Ectodermal cell (in vitro differentiated cells): ENCODE measurements around the gene OR2A2.

Source experiments
- H3K27ac ChIP-seq: 2 replicates; pipeline ENCODE4 v1.7.0; 2013; ENCODE audit warnings: mild to moderate bottlenecking, low read depth, low read length; ENCODE audit not compliant: insufficient read depth, poor library complexity, severe bottlenecking
- H3K27me3 ChIP-seq: 2 replicates; pipeline ENCODE4 v1.7.0; 2013; ENCODE audit warnings: mild to moderate bottlenecking, low read length; ENCODE audit not compliant: insufficient read depth, control insufficient read depth, poor library complexity, severe bottlenecking
- H3K36me3 ChIP-seq: one replicate; pipeline ENCODE4 v1.7.0; 2013; ENCODE audit warnings: low read length; ENCODE audit not compliant: control insufficient read depth, insufficient read depth
- H3K4me1 ChIP-seq: one replicate; pipeline ENCODE4 v1.7.0; 2013; ENCODE audit warnings: low read length; ENCODE audit not compliant: control insufficient read depth, insufficient read depth
- H3K4me3 ChIP-seq: 2 replicates; pipeline ENCODE4 v1.7.0; 2013; ENCODE audit warnings: low read depth, low read length, control low read depth; ENCODE audit not compliant: insufficient read depth
- H3K9me3 ChIP-seq: 2 replicates; pipeline ENCODE4 v1.7.0; 2013; ENCODE audit warnings: mild to moderate bottlenecking, low read length, moderate library complexity; ENCODE audit not compliant: control insufficient read depth
- WGBS, 2 experiments: methylation state at CpG; one replicate each; pipeline ENCODE4 v1.1.7; 2013; ENCODE audit warnings: missing lambda C conversion rate in 2 of 2; 5-methylcytosine and 5-hydroxymethylcytosine counted together

Gene OR2A2

DNA sequence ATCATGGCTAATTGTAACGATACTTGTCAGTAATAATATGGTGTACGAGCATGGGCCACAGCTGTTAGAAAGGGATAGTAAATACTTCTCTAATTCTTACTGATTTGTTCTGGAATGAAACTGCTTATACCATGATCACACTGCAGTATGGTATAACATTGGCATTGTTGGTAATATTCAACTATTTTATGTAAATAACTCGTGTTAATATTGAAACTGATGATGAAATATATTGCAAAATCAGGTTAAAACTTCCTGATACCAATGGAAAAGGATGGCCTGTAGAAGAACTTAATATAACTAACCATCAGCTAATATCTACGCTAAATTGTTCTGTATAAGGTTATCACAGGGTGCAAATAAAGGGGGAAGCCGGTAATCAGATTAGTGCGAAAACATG is 23.9 kb downstream of the OR2A2 start:
- WGBS, 2 experiments, result 76 to 80% methylated on average over 5 to 6 of the region's 6 CpGs
- Histone ChIP-seq H3K9me3 (no peaks in the 10 kb centered on the region), H3K4me1 (no peaks in the 10 kb centered on the region), H3K27me3 (no peaks in the 10 kb centered on the region), H3K4me3 (no peak overlapping the region), H3K27ac (no peak overlapping the region), H3K36me3 (no peaks in the 10 kb centered on the region)

DNA sequence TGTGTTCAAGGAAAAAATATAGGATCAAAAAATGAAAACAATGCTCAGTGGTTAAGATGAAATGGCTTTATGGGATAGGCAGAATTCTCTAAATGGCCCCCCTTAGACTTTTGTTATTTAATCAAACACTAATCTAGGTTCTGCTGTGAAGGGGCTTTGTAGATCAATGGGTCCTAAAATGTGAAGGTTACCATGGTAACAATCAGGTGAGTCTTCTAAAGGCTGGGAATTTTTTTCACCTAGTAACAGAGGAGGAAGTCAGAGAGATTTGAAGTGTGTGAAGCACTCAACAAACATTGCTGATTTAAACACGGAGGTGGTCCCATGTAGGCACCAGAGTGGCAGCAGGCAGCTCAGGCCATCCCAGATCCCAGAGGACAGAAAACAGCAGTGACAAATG is 24.7 kb downstream of the OR2A2 start:
- WGBS, 2 experiments, result 77 to 79% methylated on average over 1 of the region's 1 CpG
- no peak overlapping the region for H3K4me3 ChIP-seq

DNA sequence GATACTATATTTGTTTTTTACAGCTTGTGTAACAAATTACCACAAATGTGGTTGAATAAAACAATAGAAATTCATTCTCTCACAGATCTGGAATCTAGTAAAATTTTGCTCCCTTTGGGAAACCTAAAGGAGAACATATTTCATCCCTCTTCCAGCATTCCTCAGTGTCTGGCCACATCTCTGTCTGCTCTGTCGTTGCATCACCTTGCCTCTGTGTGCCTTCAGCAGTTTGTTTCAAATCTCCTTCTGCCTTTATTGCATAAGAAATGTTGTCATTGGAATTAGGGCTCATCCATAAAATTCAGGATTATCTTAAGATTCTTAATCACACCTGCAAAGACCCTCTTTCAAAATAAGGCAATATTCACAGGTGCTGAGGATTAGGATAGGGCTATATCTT is 28.1 kb downstream of the OR2A2 start:
- Histone ChIP-seq H3K27me3 (no peaks in the 10 kb centered on the region), H3K4me1 (no peaks in the 10 kb centered on the region), H3K27ac (no peak overlapping the region), H3K9me3 (no peaks in the 10 kb centered on the region), H3K4me3 (no peak overlapping the region), H3K36me3 (no peaks in the 10 kb centered on the region)
- WGBS, 2 experiments, result 83 to 91% methylated on average over 1 of the region's 1 CpG

More for the DNA sequence above, 24.7 kb downstream of the OR2A2 start:
- no peak overlapping the region for H3K27ac ChIP-seq
- H3K36me3 ChIP-seq, result no peaks in the 10 kb centered on the region
- no peaks in the 10 kb centered on the region for H3K4me1 ChIP-seq
- no peaks in the 10 kb centered on the region for H3K9me3 ChIP-seq
- H3K27me3 ChIP-seq, result no peaks in the 10 kb centered on the region

DNA sequence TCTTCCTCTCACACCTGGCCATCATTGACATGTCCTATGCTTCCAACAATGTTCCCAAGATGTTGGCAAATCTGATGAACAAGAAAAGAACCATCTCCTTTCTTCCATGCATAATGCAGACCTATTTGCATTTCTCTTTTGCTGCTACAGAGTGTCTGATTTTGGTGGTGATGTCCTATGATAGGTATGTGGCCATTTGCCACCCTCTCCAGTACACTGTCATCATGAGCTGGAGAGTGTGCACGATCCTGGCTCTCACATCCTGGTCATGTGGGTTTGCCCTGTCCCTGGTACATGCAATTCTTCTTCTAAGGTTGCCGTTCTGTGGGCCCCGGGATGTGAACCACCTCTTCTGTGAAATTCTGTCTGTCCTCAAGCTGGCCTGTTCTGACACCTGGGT is 32.8 kb downstream of the OR2A2 start:
- Histone ChIP-seq H3K27me3 (no peaks in the 10 kb centered on the region), H3K4me1 (no peaks in the 10 kb centered on the region), H3K4me3 (no peak overlapping the region), H3K9me3 (no peaks in the 10 kb centered on the region), H3K36me3 (no peaks in the 10 kb centered on the region), H3K27ac (no peak overlapping the region)
- WGBS, 2 experiments, result 91 to 96% methylated on average over 3 of the region's 3 CpGs

DNA sequence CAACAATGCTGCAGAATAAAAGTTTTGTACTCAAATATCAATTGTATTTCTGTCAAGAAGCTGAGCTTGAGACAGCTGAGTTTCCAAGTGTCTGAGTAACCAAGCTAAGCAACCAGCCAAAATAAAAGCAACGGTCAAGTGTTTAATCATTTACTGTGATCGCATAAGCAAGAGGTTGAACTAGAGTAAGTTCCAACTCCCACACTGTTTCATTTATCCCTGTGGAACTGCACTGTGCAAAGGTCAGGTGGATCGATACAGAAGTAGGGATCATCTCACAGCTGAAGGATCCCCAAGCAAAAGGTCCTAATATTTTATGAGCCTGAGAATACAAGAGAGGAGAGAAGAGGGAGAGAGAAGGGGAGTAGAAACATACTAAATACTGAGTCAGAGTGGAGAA is 35.0 kb downstream of the OR2A2 start:
- 94 to 97% methylated on average over 3 of the region's 3 CpGs for WGBS, 2 experiments
- no peaks in the 10 kb centered on the region for H3K4me1 ChIP-seq

DNA sequence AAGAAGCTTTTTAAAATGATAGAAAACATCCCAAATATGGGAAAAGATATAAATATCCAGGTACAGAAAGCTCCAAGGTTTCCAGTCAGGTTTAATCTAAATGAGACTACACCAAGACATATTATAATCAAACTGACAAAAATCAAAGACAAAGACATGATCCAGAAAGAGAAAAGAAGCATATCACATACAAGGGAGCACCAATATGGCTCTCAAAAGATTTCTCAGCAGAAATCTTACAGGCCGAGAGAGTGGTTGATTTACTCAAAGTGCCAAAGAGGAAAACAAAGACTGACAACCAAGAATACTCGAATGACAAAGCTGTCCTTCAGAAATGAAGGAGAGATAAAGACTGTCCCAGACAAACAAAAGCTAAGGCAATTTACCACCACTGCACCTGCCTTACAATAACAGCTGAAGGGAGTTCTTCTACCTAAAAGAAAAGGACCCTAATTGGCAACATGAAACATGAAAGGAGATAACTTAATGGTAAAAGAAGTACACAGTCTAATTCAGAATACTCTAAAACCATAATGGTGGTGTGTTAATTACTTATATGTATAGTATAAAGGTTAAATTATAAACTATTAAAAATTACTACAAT is 38.9 kb downstream of the OR2A2 start:
- no peaks in the 10 kb centered on the region for H3K9me3 ChIP-seq
- no peaks in the 10 kb centered on the region for H3K36me3 ChIP-seq
- no peak overlapping the region for H3K27ac ChIP-seq
- no peaks in the 10 kb centered on the region for H3K4me1 ChIP-seq
- no peak overlapping the region for H3K4me3 ChIP-seq
- no peaks in the 10 kb centered on the region for H3K27me3 ChIP-seq
- WGBS, 2 experiments, result 81 to 88% methylated on average over 2 of the region's 2 CpGs

More for the DNA sequence above, 35.0 kb downstream of the OR2A2 start:
- no peak overlapping the region for H3K27ac ChIP-seq
- no peaks in the 10 kb centered on the region for H3K9me3 ChIP-seq
- H3K4me3 ChIP-seq, result no peak overlapping the region
- H3K27me3 ChIP-seq, result no peaks in the 10 kb centered on the region
- H3K36me3 ChIP-seq, result no peaks in the 10 kb centered on the region

DNA sequence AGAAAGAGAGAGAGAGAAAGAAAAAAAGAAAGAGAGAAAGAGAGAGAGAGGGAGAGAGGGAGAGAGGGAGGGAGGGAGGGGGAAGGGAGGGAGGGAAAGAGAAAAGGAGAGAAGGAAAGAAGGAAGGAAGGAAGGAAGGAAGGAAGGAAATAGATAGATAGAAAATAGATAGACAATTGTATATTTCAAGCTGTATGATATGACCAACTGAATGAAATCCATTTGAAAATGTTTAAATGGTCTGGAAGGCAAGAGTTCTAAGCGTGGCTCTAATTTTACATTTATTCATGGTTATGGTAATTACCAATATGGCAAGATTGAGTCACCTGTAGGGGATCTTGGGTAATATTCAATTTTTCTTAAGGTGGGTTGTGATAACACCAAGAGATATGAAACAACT is 49.5 kb downstream of the OR2A2 start:
- H3K27ac ChIP-seq, result no peak overlapping the region
- H3K4me3 ChIP-seq, result no peak overlapping the region
- no peaks in the 10 kb centered on the region for H3K9me3 ChIP-seq
- H3K36me3 ChIP-seq, result no peaks in the 10 kb centered on the region
- 100% methylated on average over 1 of the region's 1 CpG for WGBS, 2 experiments
- H3K4me1 ChIP-seq, result no peaks in the 10 kb centered on the region
- H3K27me3 ChIP-seq, result no peaks in the 10 kb centered on the region
